Measurements from ENCODE around the gene ZNF341. TPM values are rescaled to one million over a fixed set of nuclear protein-coding genes. Genes with fewer than 3 reads are reported as not detected.

Gene ZNF341
- total RNA-seq, 1 experiment from 2014 or later = 7.7 TPM

Other genes starting within 250 kb of the ZNF341 start
- 16.3 TPM for gene CBFA2T2, start 241.9 kb upstream of the ZNF341 start, total RNA-seq (2021; ENCODE audit: unreplicated experiment)
- gene C20orf144, start 69.7 kb upstream of the ZNF341 start, total RNA-seq (2021; ENCODE audit: unreplicated experiment) = not detected
- gene ACTL10, start 65.1 kb upstream of the ZNF341 start, total RNA-seq (2021; ENCODE audit: unreplicated experiment) = not detected
- gene NECAB3, start 57.6 kb upstream of the ZNF341 start, total RNA-seq (2021; ENCODE audit: unreplicated experiment) = 46.4 TPM
- 64.2 TPM for gene E2F1, start 45.6 kb upstream of the ZNF341 start, total RNA-seq (2021; ENCODE audit: unreplicated experiment)
- gene PXMP4, start 11.7 kb upstream of the ZNF341 start, total RNA-seq (2021; ENCODE audit: unreplicated experiment) = 12.0 TPM
- gene CHMP4B, start 79.4 kb downstream of the ZNF341 start, total RNA-seq (2021; ENCODE audit: unreplicated experiment) = 87.5 TPM